HG03108 (cell line): ENCODE data around the gene TNS3.

Experiments used
- ATAC-seq: cut with Tn5 transposase; IDR thresholded peaks from one replicate; pipeline ENCODE4 v1.9.1; 2021; ENCODE audit warnings: moderate library complexity; ENCODE audit not compliant: unreplicated experiment

Gene TNS3

DNA sequence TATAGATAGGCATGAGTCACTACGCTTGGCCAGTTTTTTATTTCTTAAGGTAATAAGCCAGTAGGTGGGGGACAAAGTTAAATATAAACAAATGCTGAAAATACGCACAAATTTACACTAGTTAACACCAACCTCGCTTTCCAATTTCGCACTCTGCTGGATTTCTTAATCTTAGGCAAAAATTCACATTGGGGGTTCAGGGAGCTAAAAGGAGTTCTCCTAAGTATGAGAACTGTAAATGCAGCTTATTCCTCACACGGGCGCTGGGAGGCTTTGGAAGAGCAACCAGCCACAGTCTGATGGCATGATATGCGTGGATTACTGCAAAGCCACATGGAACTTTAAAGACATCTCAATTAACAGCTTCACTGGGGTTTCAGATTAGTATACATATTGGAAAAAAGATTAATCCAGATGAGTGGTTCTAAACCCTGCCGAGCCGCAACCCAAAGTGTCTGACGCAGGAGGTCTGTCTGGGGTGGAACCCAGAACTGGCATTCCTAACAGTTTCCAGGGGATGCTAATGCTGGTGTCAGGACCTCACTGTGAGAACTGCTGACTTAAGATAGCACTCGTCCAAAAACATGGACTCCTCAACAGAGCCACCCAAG lies 16.2 kb downstream of the TNS3 start:
- no peak for ATAC-seq

DNA sequence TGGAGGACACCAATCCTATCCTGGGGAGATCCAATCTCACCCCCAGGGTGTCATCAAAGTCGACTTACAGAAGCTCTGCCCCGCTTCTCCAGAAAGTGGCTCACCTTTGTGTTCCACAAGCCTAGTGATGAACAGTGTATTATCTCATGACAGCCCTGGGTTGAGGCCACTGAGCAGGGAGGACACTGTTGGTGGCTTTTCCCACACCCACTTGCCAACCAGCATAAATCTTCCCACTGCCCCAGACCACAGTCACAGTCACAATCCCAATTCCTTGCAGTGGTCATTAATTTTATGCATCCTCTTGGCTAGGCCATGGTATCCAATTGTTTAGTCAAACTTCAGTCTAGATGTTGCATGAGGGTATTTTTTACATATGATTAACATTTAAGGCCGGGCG lies 18.4 kb downstream of the TNS3 start:
- no peak for ATAC-seq

DNA sequence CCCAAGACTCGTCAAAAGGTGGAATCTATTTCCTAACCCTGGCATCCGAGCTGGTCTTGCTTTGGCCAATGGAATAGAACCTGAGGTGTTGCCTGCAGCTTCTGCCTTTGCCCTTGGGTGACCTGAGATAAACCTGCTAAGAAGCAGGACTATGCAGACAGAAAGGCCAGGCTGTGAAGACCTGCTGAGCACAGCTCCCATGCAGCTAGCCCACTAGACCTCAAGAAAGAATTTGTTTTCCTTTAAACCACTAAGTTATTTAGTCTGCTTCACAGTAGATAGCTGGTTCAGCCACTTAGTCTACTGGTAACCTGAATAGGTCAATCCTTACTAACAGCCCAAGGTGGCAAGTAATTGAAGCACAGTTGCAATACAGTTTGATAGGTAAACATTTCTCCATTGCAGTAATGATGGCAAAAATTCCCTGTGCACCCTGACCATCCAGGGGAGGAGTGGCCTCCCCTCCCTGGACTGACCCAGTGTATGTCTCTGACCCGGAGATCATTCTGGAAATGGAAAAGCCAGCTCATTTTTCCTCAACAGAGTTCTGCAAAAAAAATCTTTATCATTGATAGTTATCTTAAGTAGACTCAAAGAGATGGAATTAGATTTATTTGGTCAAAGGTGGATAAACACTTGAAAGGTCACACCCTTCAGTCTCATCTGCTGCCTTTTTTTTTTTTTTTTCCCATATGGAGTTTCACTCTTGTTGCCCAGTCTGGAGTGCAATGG lies 20.0 kb downstream of the TNS3 start:
- no peak for ATAC-seq

DNA sequence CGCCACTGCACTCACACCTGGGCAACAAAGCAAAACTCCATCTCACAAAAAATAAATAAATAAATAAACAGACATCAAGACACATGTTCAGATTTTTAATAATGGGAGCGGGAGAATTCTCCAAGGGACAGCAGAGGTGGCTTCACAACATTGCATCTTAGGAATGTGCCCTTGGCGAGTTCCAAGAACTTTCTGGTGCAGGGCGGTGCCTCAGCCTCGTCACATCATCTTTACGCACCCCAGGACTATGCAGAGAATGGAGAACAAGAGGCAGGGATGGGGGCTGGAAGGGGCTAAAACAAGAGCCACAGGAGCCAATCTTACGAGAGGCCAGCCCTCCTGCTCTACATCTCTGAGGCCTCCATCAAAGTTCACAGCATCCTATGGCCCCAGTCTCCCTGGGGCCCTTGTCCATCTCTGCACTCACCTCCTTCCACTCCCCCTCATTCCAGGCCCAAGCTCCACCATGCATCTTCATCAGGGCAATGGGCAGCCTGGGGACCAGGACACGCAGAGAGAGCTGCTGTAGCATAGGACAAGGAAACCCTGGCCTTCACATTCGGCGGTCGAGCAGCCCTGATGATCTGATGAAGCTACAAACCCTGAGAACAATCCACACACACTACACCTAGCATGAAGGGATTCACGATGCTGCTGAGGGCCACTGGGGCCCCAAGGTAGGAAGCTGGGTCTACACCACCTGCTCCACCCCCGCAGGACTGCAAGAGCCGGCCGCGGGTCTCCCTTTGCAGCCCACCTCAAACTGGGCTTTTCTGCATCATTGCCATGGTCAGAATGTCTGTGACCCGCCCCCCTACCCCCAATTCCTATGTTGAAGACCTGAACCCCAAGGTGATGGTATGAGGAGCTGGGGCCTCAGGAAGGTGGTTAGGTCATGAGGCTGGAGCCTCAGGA lies 22.3 kb downstream of the TNS3 start:
- no peak for ATAC-seq

DNA sequence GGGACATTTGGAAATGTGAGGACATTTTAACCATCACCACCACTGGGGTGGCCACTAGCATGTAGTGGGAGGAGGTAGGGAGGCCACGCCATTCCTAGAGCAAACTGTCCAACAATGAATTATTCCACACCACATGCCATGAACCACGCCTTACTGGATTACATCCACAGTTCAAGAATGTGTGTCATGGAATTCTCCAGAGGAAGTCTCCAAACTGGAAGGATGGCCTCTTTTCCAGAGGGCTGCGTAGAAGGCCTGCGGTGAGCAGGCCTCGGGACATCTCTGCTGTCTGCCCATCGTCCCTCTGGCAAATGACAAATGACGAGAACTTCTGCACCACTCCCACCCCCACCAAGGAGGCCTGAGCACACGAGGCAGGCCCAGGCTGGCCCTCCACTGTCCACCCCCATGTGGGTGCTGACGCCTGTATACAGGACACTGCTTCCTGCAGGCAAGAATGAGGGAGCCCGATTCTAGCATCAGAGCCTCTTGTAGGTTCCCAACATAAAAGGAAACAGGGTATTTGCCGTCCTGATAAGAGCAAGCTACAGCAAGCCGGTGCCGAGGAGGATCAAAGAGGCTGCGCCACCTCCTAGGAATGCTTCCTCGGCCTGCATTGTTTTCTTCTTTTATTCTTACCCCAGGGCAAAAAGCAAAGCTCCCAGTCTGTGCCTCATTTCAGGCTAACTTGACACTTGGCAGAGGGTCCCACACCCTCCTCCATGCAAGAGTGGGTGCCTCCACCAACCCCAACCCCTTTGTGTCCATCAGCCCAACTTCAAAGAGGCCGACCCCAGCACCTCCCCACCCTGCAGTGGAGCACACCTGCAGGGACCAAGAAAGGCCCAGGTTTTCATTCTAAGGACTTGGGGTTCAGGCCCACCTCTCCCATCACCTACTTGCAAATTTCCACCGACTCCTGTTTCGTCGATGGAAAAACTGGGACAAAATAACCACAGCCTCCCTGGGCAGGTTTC lies 23.9 kb downstream of the TNS3 start:
- ATAC-seq: no peak

DNA sequence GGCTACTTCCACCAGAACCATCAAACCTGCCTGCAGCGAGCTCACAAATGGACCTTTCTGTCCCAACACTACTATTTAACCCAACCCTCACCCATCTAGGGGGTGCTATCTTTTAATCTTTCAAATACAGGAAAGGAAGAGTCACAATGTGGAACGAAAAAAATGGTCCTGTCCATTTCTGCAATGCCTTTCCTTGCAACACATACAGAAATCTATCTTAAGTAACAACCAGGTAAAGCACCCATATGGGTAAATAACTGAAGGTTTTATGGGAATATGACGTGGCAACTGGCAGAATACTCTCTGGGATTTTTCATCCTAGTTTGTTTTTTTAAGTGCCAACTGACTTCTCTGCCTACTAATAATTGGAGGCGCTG lies 24.6 kb downstream of the TNS3 start:
- no peak for ATAC-seq

DNA sequence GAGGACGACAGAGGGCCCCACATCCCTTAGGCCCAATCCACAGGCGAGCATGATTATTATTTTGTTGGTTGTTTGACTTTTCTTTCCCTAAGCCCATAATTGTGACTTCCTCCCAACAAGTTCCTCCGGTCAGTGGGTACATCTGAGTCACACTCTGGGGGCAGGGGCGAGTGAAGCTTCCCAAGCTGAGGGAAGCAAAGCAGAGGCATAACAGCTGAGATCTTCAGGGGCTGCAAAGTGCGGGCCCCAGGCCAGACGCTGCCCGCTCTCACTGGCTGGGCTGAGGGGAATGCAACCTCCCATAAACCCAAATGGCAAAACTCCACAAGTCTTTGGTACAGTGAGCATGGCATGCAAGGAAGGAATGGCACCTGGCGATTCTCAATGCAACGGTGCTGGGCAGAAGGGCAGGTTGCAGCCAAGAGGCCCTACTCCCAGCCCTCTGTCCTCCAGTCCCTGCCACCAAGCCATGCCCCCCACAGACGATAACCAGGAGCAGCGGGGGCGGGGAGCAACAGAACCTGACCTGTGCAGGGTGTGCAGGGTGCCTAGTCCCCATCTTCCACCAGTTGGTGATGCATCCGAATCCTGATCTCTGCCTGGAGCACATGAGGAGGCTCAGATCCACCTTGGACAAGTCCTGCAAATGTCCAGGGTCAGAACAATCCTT lies 25.3 kb downstream of the TNS3 start:
- ATAC-seq: no peak

DNA sequence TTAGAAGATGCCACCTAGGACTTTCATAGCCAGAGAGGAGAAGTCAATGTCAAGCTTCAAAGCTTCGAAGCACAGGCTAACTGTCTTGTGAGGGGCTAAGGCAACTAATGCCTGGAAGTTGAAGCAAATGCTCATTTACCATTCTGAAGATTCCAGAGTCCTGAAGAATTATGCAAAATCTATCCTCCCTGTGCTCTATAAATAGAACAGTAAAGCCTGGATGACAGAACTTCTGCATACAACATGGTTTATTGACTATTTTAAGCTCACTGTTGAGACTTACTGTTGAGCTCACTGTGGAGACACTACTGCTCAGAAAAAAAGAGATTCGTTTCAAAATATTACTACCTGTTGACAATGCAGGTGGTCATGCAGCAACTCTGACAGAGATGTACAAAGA lies 28.6 kb downstream of the TNS3 start:
- ATAC-seq: no peak

DNA sequence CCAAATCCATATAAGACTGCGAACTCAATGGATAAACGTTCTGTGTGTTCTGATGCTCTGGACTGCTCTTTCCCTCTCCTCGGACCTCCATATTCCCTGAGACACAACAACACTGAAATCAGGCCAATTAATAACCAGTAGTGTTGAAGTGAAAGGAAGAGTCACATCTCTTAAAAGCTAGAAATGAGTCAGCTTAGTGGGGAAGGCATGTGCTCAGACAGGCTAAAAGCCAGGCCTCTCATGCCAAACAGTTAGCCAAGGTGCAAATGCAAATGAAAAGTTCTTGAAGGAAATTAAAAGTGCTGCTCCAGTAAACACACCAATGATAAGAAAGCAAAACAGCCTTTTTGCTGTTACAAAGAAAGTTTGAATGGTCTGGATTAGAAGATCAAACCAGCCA lies 29.3 kb downstream of the TNS3 start:
- ATAC-seq: peak; percentile 97

DNA sequence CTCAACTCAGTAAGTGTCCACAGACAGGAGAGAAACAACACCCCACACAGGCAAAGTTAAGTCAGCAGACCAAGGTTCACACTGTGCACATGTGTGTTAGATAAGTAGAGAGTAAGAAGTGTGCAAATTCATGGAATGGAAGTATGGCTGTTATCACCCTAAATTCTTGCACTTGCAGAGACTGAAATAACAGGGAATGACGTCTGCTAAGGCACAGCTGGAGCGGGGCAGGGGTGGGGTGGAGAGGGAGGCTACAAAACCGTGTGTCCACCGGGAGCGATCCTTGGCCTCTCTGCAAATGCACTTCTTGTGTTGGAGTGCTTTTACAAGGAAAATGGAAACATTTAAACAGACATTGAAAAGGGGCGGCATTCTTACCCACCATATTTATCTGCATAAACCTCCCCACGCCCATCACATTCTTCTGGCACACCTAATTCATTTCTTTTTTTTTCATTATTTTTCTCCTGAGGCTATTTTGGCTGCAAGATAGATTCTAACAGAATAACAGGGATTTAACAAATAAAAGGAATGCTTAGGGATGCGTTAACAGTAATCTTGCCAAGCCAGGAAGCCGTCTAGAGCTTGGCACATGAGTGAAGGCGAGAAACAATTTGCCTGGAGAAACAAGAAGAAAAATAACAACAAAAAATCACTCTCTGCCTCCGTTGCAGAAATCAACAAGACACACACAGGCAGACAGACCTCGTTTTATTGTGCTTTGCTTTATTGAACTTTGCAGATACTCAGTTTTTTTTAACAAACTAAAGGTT lies 30.1 kb downstream of the TNS3 start:
- ATAC-seq: no peak

DNA sequence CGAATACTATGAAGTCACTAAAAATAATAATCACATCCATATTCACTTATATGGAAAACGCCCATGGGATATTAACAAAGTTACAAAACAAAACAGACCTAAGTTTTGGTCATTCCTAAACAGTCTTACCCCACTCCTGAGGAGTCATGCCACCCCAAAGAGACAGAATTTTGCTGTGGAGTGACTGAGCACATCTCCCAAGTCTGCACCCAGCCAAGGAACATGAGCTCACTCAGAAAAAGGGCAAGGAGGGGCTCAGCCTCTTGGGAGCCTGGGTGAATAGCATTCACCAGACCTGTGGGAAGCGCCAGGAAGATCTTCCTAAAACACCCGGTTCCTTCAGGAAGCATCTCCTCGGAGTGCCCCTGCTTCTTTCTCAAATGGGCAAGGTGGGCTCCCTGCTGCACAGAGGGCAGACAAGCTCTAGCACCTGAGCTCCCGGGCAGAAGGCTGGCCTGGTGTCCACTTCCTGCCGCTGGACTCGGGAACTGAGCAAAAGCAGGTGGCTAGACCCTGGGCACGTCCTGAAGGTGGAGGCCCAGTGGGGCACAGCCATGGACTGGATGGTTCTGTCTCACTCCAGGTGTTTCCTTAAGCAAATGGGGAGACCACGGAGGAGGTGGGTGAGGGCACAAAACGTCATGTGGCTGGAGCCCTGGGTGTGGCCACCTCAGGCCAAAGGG lies 31.0 kb downstream of the TNS3 start:
- no peak for ATAC-seq

DNA sequence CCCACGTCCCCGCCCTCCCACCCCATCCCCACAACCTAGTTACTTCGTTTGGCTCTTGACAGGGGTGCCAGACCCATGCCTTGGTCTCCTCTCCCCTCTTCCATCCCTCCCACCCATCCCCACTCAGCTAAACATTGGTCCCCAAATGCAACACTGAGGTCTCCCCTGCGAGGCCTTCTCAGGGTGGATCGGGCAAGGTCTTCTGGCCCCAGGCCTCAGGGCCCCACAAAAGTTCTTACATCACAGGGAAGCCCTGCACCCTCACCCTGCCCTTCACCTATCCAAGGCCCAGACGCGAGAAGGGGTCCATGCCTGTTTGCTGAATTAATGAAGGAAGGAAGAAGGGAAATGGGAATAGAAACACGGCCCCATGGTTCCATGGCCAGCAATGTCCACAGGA lies 32.0 kb downstream of the TNS3 start:
- ATAC-seq: no peak

DNA sequence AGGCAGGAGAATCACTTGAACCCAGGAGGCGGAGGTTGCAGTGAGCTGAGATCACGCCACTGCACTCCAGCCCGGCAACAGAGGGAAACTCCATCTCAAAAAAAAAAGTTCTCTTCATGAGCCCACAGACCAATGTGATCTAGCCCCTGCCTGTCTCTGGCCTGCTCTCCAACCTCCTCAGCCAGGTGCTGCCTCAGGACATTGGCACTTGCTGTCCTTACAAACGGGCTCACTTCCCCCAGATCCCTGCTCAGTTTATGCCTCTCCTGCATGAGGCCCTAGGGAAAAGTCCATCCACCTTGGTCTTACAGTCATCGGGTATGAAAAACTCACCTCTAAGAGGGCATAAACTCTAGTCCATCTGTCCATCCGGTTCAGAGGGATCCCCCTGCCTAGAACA lies 32.5 kb downstream of the TNS3 start:
- ATAC-seq: no peak

DNA sequence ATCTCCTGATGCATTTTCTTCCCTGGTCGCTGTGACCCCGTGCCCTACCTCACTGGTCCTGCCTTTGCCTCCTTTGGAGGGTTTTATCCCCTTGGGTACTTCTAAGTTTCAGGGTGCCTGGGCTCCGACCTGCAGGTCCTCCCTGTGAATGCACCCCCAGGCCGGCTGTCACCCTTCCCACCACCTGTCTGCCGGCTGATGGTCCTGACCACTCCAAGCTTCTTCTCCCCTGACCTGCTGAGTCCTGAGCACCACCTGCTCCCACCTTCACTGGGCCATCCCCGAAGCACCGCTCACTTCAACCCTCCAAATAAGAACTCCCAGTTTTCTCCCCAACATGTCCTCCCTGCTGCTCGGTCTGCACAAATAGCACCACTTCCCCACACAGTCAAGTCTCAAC lies 33.4 kb downstream of the TNS3 start:
- no peak for ATAC-seq

DNA sequence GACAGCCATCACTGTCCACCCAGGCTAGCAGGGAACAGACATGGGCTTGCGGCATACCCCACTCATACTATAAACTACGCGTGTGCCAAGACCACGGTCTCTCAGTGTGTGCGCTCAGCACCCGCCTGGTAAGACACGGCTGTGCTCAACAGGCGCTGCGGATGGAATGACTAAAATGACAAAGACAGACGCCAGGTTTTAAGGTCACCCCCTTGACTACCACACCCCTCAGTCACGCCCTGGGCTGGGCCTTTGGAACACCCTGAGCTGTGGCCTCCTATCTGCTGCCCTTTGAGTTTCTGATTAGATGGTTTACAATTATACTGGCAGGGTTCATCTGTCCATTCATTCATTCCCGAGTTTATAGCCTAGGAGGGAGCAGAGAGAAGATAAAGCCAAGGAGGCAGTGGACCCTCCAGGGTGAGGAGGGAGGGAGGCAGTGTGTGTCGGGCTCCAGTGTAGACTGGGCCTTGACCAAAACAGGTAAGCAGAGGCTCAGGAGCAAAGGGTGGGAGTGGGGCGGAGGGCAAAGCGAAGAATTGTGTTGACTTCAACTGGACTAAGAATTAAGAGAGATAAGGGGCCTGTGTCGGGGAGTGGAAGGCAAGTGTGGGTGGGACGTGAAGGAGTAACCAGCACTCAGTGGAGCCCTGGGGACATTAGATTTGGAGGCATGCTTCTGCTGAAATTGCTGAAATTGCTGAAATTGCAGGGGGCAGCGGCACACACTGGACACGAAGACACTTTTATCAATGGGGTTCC lies 35.0 kb downstream of the TNS3 start:
- no peak for ATAC-seq

DNA sequence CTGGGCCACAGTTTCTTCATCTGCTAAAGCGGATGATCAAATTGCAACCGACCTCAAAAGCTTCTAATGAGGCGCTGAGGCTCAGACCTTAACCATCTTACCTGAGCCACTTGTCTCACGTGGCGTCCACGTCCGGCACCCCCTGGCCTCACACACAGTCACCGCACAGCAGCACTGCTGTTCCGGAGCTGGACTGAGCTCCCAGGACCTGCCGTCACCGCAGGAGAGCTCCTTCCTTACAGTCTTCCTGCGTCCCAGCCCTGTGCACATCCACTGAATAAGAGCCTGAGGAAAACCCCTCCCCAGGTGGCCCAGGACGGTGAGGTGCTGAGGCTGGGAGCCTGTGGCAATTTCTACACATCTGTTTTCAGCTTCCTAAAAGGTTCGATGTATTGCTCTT lies 35.7 kb downstream of the TNS3 start:
- ATAC-seq: no peak

DNA sequence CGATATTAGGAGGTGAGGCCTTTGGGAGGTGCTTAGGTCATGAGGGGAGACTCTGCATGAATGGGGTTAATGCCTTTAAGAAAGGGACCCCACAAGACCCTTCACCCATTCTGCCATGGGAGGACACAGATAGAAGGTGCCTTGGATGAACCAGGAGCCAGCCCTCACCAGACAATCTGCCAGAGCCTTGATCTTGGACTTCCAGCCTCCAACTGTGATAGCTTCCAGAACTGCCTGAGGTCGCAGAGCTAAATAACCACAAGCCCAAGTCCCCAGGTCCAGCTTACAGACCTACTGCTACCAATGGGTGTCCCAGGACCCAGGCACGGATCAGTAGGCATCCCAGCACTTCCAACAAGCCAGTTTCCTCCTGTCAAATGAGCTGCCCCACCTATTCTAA lies 37.5 kb downstream of the TNS3 start:
- ATAC-seq: no peak

DNA sequence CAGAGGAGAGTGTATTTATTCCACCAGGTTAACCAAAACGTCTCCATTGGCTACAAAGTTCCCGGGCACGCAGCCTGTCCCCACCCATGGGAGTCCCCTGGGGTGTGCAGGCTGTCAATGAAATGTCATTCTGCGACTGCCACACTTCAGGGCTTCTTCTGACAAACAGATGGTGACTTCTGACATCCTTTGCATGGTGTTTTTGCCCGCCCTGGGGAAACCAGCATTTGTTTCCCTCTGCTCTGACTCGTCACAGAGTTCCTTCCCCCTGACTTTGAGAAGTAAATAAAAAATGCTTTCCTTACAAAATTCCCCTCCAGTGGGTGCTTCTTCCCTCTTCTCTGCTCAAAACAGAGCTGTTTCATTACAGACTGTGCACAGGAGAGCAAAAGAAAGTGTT lies 38.2 kb downstream of the TNS3 start:
- ATAC-seq: no peak
